Ovary (tissue), 9 donors: Measurements from ENCODE around the gene IL1RL1. TPM values are rescaled to one million over a fixed set of nuclear protein-coding genes. Genes with fewer than 3 reads are reported as not detected.

ENCODE experiments used
- DNase-seq, 5 donors: peaks; one replicate each; pipeline ENCODE4 v3.0.0-alpha.2; 2019 to 2020
- H3K27ac ChIP-seq, 2 donors: fragments of 200-600 bp; one replicate each; pipeline versions ENCODE4 v1.5.1 to v1.8.0; 2019 to 2022
- H3K27me3 ChIP-seq: fragments of 200-600 bp; one replicate; pipeline ENCODE4 v1.8.0; 2022
- H3K36me3 ChIP-seq: fragments of 200-600 bp; sonication (generic); one replicate; pipeline ENCODE4 v1.5.1; 2019
- H3K4me1 ChIP-seq: one replicate; pipeline ENCODE4 v1.8.1; 2013; ENCODE audit warnings: mild to moderate bottlenecking, moderate library complexity; ENCODE audit not compliant: insufficient read depth
- H3K4me3 ChIP-seq: fragments of 200-600 bp; sonication (generic); one replicate; pipeline ENCODE4 v1.5.1; 2017
- H3K9me3 ChIP-seq, 2 donors: fragments of 200-600 bp in 1 of 2; sonication (generic) in 1 of 2; one replicate each; pipeline versions ENCODE4 v1.5.1 to v1.8.1; 2013 to 2019; ENCODE audit warnings: mild to moderate bottlenecking in 1 of 2, moderate library complexity in 1 of 2
- CTCF ChIP-seq, 3 donors: fragments of 450-650 bp in 2 of 3; fragments of 200-600 bp in 1 of 3; IDR thresholded peaks; one replicate each; pipeline versions ENCODE4 v1.5.1 to v1.8.0; 2016 to 2022; ENCODE audit warnings: antibody characterized with exemption in 3 of 3, mild to moderate bottlenecking in 1 of 3
- EP300 ChIP-seq: sonication (generic); formaldehyde crosslinking; IDR thresholded peaks from one replicate; pipeline ENCODE4 v1.6.1; 2017; ENCODE audit warnings: antibody characterized with exemption
- POLR2A ChIP-seq: fragments of 450-650 bp; IDR thresholded peaks from one replicate; pipeline ENCODE4 v1.6.1; 2017; ENCODE audit warnings: antibody characterized with exemption, mild to moderate bottlenecking, moderate library complexity
- WGBS, 3 donors: extraction: QIAGEN DNeasy Blood & Tissue Kit in 1 of 3; methylation state at CpG; one replicate each; pipeline versions ENCODE4 v1.1.5 to v1.1.7; 2013 to 2017; 5-methylcytosine and 5-hydroxymethylcytosine counted together
- intact Hi-C, 4 donors: fragments of 100-400 bp; cut with DNase I; formaldehyde crosslinking; loops; one replicate each; pipeline versions ENCODE4 v1.11.0 to v1.15.1; 2022 to 2023
- polyA plus RNA-seq, 2 donors: library from polyadenylated mRNA; stranded (reverse); fragments of 200-250 nt in 1 of 2; fragments of 350-450 nt in 1 of 2; fragmentation: Illumina TruSeq in 1 of 2; extraction: RNeasy Lipid Tissue Mini Kit (QIAGEN cat#74804) in 1 of 2; gene quantifications; one replicate each; pipeline ENCODE4 v1.2.3, GENCODE V29; 2013 to 2014
- total RNA-seq, 7 donors: library from RNA; depleted of rRNA in 2 of 7; stranded (reverse); fragments of >200 nt in 2 of 7; fragmentation: NEBNext Ultra II Directional in 3 of 7; extraction: Animal tissue kit (Norgen Biotek cat#: 25700) in 3 of 7; gene quantifications; one replicate each; pipeline versions ENCODE4 v1.1.0 to v1.2.4, GENCODE V29; 2016 to 2023
- donor health status: DM: no; HTN: no; CAD: no; lungs with moderate emphysema.
- donor health status: DM: no; HTN: no; CAD: no.
- donor health status: Bipolar disorder and iron deficiency.
- donor health status: DM: yes; HTN: yes; CAD: no.
- donor health status: DM: no; HTN: no; CAD: no.
- donor health status: DM: yes; HTN: yes; CAD: no.

IL1RL1 gene
- total and polyA plus RNA-seq, 9 donors, result 0.36 to 2.3 (median 1.9) TPM; not detected in 1

GRCh38 chr2:102392096-102392495 lies 80.7 kb downstream of the IL1RL1 start:
- no peaks in the 10 kb centered on the region for H3K27me3 ChIP-seq
- no peaks in the 10 kb centered on the region for H3K4me1 ChIP-seq
- WGBS, 3 donors, result 69 to 89% (median 76%) methylated on average over 3 of the region's 3 CpGs
- TF ChIP-seq EP300 (no peak), CTCF (IDR thresholded peaks at IDR 0.05) (no peak), POLR2A (no peak)
- DNase-seq, result no peak
- no peaks in the 10 kb centered on the region for H3K36me3 ChIP-seq
- intact Hi-C loops, result no loop called here
- no peak overlapping the region for H3K27ac ChIP-seq
- H3K4me3 ChIP-seq, result no peak overlapping the region
- H3K9me3 ChIP-seq, result no peaks in the 10 kb centered on the region

- TF ChIP-seq CTCF (IDR thresholded peaks at IDR 0.05), result no peak
- no peak for TF ChIP-seq POLR2A
- TF ChIP-seq EP300, result no peak
- WGBS, 3 donors, result 28 to 72% (median 41%) methylated on average over 1 of the region's 1 CpG
- intact Hi-C loops, result no loop called here
- no peak overlapping the region for H3K27ac ChIP-seq
- H3K4me3 ChIP-seq, result no peak overlapping the region
- DNase-seq, result no peak
- H3K36me3 ChIP-seq, result no peaks in the 10 kb centered on the region
- H3K27me3 ChIP-seq, result no peaks in the 10 kb centered on the region
- no peaks in the 10 kb centered on the region for H3K4me1 ChIP-seq
- no peaks in the 10 kb centered on the region for H3K9me3 ChIP-seq
Observed at GRCh38 chr2:102392942-102393341, 81.6 kb downstream of the IL1RL1 start.

- TF ChIP-seq CTCF (IDR thresholded peaks at IDR 0.05), result no peak
- no peak for TF ChIP-seq POLR2A
- no peak for TF ChIP-seq EP300
- intact Hi-C loops, result no loop called here
- Histone ChIP-seq H3K27ac (no peak overlapping the region), H3K27me3 (no peaks in the 10 kb centered on the region), H3K9me3 (no peaks in the 10 kb centered on the region), H3K36me3 (no peaks in the 10 kb centered on the region), H3K4me1 (no peaks in the 10 kb centered on the region), H3K4me3 (no peak overlapping the region)
- no peak for DNase-seq
- WGBS, 3 donors, result 64 to 83% (median 79%) methylated on average over 2 of the region's 2 CpGs
Observed at GRCh38 chr2:102396012-102396411, 84.6 kb downstream of the IL1RL1 start.

- Histone ChIP-seq H3K36me3 (no peaks in the 10 kb centered on the region), H3K4me3 (no peak overlapping the region), H3K9me3 (no peaks in the 10 kb centered on the region), H3K27me3 (no peaks in the 10 kb centered on the region), H3K27ac (no peak overlapping the region), H3K4me1 (no peaks in the 10 kb centered on the region)
- intact Hi-C loops, result no loop called here
- 66 to 72% (median 68%) methylated on average over 6 of the region's 6 CpGs for WGBS, 3 donors
- TF ChIP-seq POLR2A (no peak), CTCF (IDR thresholded peaks at IDR 0.05) (no peak), EP300 (no peak)
- no peak for DNase-seq
Observed at GRCh38 chr2:102397209-102397608, 85.8 kb downstream of the IL1RL1 start.
